ENCODE data around the gene WSCD2. TPM values are rescaled to one million over a fixed set of nuclear protein-coding genes. Genes with fewer than 3 reads are reported as not detected.

WSCD2 gene
- total RNA-seq, 2 experiments from 2014 or later: not detected

DNA sequence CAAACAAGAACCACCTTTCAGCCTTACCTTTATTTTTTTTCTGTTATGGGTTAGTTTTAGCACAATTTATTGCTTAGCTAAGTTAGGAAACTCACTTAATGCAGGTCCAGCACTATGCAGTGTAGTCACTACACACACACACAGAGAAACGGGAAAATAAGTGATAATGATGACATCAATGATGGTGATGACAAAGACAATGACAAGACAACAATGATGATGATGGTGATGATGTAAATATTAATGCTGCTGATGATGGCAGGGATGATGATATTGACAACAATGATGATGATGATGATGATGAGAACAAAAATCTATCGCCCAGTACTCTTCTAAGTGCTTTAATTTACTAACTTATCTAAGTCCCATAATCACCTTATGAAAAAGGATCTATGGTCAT lies 41.1 kb downstream of the WSCD2 start:
- POLR2A ChIA-PET: no interaction called here
- intact Hi-C loops (cut with DNase I, micrococcal nuclease): no loop called here
- H3K4me1 ChIP-seq (ENCODE audit: insufficient read depth, low read length): no peaks in the 10 kb centered on the region
- TF ChIP-seq, protein P1, sequence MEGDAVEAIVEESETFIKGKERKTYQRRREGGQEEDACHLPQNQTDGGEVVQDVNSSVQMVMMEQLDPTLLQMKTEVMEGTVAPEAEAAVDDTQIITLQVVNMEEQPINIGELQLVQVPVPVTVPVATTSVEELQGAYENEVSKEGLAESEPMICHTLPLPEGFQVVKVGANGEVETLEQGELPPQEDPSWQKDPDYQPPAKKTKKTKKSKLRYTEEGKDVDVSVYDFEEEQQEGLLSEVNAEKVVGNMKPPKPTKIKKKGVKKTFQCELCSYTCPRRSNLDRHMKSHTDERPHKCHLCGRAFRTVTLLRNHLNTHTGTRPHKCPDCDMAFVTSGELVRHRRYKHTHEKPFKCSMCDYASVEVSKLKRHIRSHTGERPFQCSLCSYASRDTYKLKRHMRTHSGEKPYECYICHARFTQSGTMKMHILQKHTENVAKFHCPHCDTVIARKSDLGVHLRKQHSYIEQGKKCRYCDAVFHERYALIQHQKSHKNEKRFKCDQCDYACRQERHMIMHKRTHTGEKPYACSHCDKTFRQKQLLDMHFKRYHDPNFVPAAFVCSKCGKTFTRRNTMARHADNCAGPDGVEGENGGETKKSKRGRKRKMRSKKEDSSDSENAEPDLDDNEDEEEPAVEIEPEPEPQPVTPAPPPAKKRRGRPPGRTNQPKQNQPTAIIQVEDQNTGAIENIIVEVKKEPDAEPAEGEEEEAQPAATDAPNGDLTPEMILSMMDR (IDR thresholded peaks at IDR 0.05): no peak
- Mint-ChIP-seq H3K4me3 (no peak overlapping the region), H3K27me3 (peaks cover 34% of the 10 kb centered on the region), H3K9me3 (no peaks in the 10 kb centered on the region), H3K36me3 (ENCODE audit: low read depth) (no peaks in the 10 kb centered on the region), H3K4me1 (ENCODE audit: low read depth) (no peaks in the 10 kb centered on the region), H3K27ac (no peak overlapping the region)
- no peaks in the 10 kb centered on the region for H3K9me3 ChIP-seq (ENCODE audit: control insufficient read depth in 1 of 2, insufficient read depth in 1 of 2, low read length in 2 of 2)
- H3K4me3 ChIP-seq (ENCODE audit: low read length): no peak overlapping the region
- ATAC-seq (ENCODE audit: poor library complexity) (no peak), DNase-seq (no peak)
- H3K27ac ChIP-seq (ENCODE audit: low read depth in 1 of 2, low read length in 2 of 2): no peak overlapping the region
- peaks cover 8 to 13% of the 10 kb centered on the region in 2 experiments for H3K27me3 ChIP-seq (ENCODE audit: control insufficient read depth in 1 of 2, insufficient read depth in 2 of 2, low read length in 2 of 2)
- CTCF ChIA-PET: no interaction called here
- H3K36me3 ChIP-seq (ENCODE audit: insufficient read depth, low read length): no peaks in the 10 kb centered on the region

DNA sequence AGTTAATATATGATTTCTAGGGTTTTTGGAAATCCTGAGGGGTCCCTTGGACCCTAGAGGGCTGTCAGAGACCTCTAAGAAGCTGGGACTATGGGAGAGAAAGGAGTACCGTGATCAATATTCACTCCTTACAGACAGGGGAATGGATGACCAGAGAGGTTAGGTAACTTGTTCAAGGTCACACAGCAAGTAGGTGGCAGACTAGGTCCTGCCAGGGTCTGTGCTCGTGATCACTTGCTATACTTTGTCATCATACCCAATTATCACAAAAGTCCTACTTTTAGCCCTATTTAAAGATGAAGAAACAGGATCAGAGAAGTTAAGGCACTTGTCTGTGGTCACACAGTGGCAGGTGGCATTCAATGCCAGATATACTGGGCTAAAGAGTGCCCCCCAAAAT lies 42.9 kb downstream of the WSCD2 start:
- Histone ChIP-seq H3K27me3 (ENCODE audit: control insufficient read depth in 1 of 2, insufficient read depth in 2 of 2, low read length in 2 of 2) (peaks cover 8 to 13% of the 10 kb centered on the region in 2 experiments), H3K4me1 (ENCODE audit: insufficient read depth, low read length) (no peaks in the 10 kb centered on the region), H3K9me3 (ENCODE audit: control insufficient read depth in 1 of 2, insufficient read depth in 1 of 2, low read length in 2 of 2) (no peaks in the 10 kb centered on the region), H3K27ac (ENCODE audit: low read depth in 1 of 2, low read length in 2 of 2) (no peak overlapping the region), H3K4me3 (ENCODE audit: low read length) (no peak overlapping the region), H3K36me3 (ENCODE audit: insufficient read depth, low read length) (no peaks in the 10 kb centered on the region)
- no peak for ATAC-seq (ENCODE audit: poor library complexity)
- H3K27ac Mint-ChIP-seq: no peak overlapping the region
- POLR2A ChIA-PET: no interaction called here
- H3K27me3 Mint-ChIP-seq: peaks cover 24% of the 10 kb centered on the region
- no peaks in the 10 kb centered on the region for H3K9me3 Mint-ChIP-seq
- TF ChIP-seq, protein P1 (IDR thresholded peaks at IDR 0.05): no peak
- H3K4me3 Mint-ChIP-seq: no peak overlapping the region
- intact Hi-C loops (cut with DNase I, micrococcal nuclease): no loop called here
- no peaks in the 10 kb centered on the region for H3K4me1 Mint-ChIP-seq (ENCODE audit: low read depth)
- CTCF ChIA-PET: no interaction called here
- no peak for DNase-seq
- no peaks in the 10 kb centered on the region for H3K36me3 Mint-ChIP-seq (ENCODE audit: low read depth)

DNA sequence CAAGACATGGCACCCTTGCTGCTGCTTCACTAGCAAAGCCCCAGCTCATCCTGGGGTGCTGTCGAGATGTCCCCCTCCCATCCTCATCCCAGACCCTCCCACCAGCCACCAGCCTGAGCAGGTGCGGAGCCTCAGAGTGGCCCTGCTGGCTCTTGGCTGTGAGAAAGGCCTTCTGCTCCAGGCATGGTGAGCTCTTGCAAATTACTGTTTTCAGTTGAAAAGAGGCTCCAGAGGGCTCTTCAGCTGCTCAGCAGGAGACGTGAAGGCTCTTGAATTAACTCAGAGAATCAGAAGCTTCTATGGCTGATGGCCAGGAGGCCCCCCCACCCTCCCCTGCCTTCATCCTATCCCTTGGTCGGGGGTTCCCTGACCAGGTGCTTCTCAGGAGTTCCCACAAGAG lies 44.1 kb downstream of the WSCD2 start:
- TF ChIP-seq, protein P1 (IDR thresholded peaks at IDR 0.05): no peak
- Histone ChIP-seq H3K9me3 (ENCODE audit: control insufficient read depth in 1 of 2, insufficient read depth in 1 of 2, low read length in 2 of 2) (no peaks in the 10 kb centered on the region), H3K27me3 (ENCODE audit: control insufficient read depth in 1 of 2, insufficient read depth in 2 of 2, low read length in 2 of 2) (peaks cover 5 to 8% of the 10 kb centered on the region in 2 experiments), H3K36me3 (ENCODE audit: insufficient read depth, low read length) (no peaks in the 10 kb centered on the region), H3K4me3 (ENCODE audit: low read length) (no peak overlapping the region), H3K27ac (ENCODE audit: low read depth in 1 of 2, low read length in 2 of 2) (no peak overlapping the region), H3K4me1 (ENCODE audit: insufficient read depth, low read length) (no peaks in the 10 kb centered on the region)
- ChIA-PET POLR2A (interaction anchor here (0.5 kb wide), 1 partner anchor 361 kb away, joined by 3 read pairs; no protein-coding TSS in a partner anchor), CTCF (no interaction called here)
- H3K4me3 Mint-ChIP-seq: no peak overlapping the region
- intact Hi-C loops (cut with DNase I, micrococcal nuclease): no loop called here
- DNase-seq: no peak
- H3K27me3 Mint-ChIP-seq: peaks cover 22% of the 10 kb centered on the region
- H3K36me3 Mint-ChIP-seq (ENCODE audit: low read depth): no peaks in the 10 kb centered on the region
- H3K4me1 Mint-ChIP-seq (ENCODE audit: low read depth): no peaks in the 10 kb centered on the region
- H3K27ac Mint-ChIP-seq: no peak overlapping the region
- ATAC-seq (ENCODE audit: poor library complexity): no peak
- H3K9me3 Mint-ChIP-seq: no peaks in the 10 kb centered on the region

Measured in CD4-positive, alpha-beta T cell (primary cell).